K562 (cell line): ENCODE measurements around the gene AJAP1. TPM values are rescaled to one million over a fixed set of nuclear protein-coding genes. Genes with fewer than 3 reads are reported as not detected.

Experiments used
- ATAC-seq: fragments of 200-7000 bp; cut with Tn5 transposase; 3 replicates; pipeline ENCODE4 v1.9.1; 2020; ENCODE audit warnings: moderate library complexity
- BruUV-seq: library from RNA; stranded (reverse); fragments of 400-500 nt; replicated peaks from 2 replicates; lab custom pipeline; 2021; lab: Mats Ljungman, UMichigan
- CTCF ChIA-PET: fragments of 300-600 bp; formaldehyde crosslinking; extraction: SDS; loops from one replicate; lab custom pipeline; 2021; ENCODE audit warnings: low intra/inter-chr PET ratio; lab: Yijun Ruan, JAX
- POLR2A ChIA-PET: fragments of 300-600, 350-650 bp; sonication (Branson Sonifier 250); formaldehyde crosslinking; extraction: SDS; loops from one replicate; lab custom pipeline; 2021; ENCODE audit warnings: antibody characterized with exemption, inconsistent platforms; lab: Yijun Ruan, JAX
- DNase-seq, 4 experiments: peaks; one replicate each; pipeline versions ENCODE4 v3.0.0 to v3.0.0-alpha.2; 2011 to 2018; ENCODE audit warnings: low spot score in 3 of 4, mixed read lengths in 3 of 4; ENCODE audit errors: extremely low read depth in 1 of 4
- FAIRE-seq: peaks from 2 replicates; lab custom pipeline; 2011; peaks lifted over from hg19 to GRCh38; lab: Jason Lieb, UNC
- H2AFZ ChIP-seq: 2 replicates; pipeline ENCODE4 v1.6.0; 2011; ENCODE audit warnings: low read depth, low read length, control low read depth, inconsistent platforms
- H3K27ac ChIP-seq: fragments of 200-600 bp; 3 replicates; pipeline ENCODE4 v1.8.0; 2011; ENCODE audit warnings: low read depth, mild to moderate bottlenecking, control low read depth, inconsistent platforms, low read length, moderate library complexity, mixed read lengths; ENCODE audit errors: extremely low read depth
- H3K27me3 ChIP-seq, 2 experiments: fragments of 300-600 bp in 1 of 2; 2 replicates in 1 of 2; 3 replicates in 1 of 2; pipeline versions ENCODE4 v1.6.0 to v1.8.0; 2011; ENCODE audit warnings: inconsistent platforms in 2 of 2, low read length in 2 of 2, mild to moderate bottlenecking in 1 of 2, mixed read lengths in 1 of 2, moderate library complexity in 1 of 2; ENCODE audit not compliant: control insufficient read depth in 2 of 2, insufficient read depth in 2 of 2
- H3K36me3 ChIP-seq: fragments of 300-600 bp; 3 replicates; pipeline ENCODE4 v1.8.0; 2011; ENCODE audit warnings: mild to moderate bottlenecking, low read length, inconsistent platforms; ENCODE audit not compliant: control insufficient read depth, insufficient read depth
- H3K4me1 ChIP-seq, 2 experiments: fragments of 200-600 bp in 1 of 2; replicated peaks in 1 of 2; 2 replicates in 1 of 2; 3 replicates in 1 of 2; pipeline versions ENCODE4 v1.5.1 to v1.8.0; 2011; ENCODE audit warnings: inconsistent platforms in 2 of 2, low read length in 2 of 2, mild to moderate bottlenecking in 1 of 2, mixed read lengths in 1 of 2, moderate library complexity in 1 of 2; ENCODE audit not compliant: control insufficient read depth in 2 of 2, insufficient read depth in 2 of 2
- H3K4me2 ChIP-seq: 2 replicates; pipeline ENCODE4 v1.6.1; 2011; ENCODE audit warnings: low read length, control low read depth, inconsistent platforms, mixed read lengths; ENCODE audit not compliant: insufficient read depth
- H3K4me3 ChIP-seq: fragments of 200-600 bp; sonication (generic), shearing (Covaris generic); 2 replicates; pipeline ENCODE4 v1.5.1; 2016; ENCODE audit warnings: control low read depth, inconsistent platforms
- H3K79me2 ChIP-seq: fragments of 200-600 bp; 3 replicates; pipeline ENCODE4 v1.8.0; 2011; ENCODE audit warnings: low read length, inconsistent platforms; ENCODE audit not compliant: control insufficient read depth, insufficient read depth
- H3K9ac ChIP-seq, 2 experiments: 2 replicates each; pipeline versions ENCODE4 v1.6.0 to v1.6.1; 2011; ENCODE audit warnings: low read depth in 2 of 2, low read length in 2 of 2, control low read depth in 1 of 2, inconsistent platforms in 1 of 2, mild to moderate bottlenecking in 1 of 2, mixed read lengths in 1 of 2; ENCODE audit not compliant: insufficient read depth in 1 of 2
- H3K9me1 ChIP-seq: one replicate; pipeline ENCODE4 v1.6.0; 2011; ENCODE audit warnings: inconsistent platforms, mild to moderate bottlenecking, low read length, moderate library complexity; ENCODE audit not compliant: control insufficient read depth, insufficient read depth
- H3K9me3 ChIP-seq: replicated peaks from 2 replicates; pipeline ENCODE4 v1.5.1; 2011; ENCODE audit warnings: low read depth, low read length, inconsistent platforms; ENCODE audit not compliant: control insufficient read depth, insufficient read depth
- H4K20me1 ChIP-seq: replicated peaks from 2 replicates; pipeline ENCODE4 v1.6.1; 2011; ENCODE audit warnings: low read length, inconsistent platforms, mixed read lengths; ENCODE audit not compliant: control insufficient read depth, insufficient read depth
- ATF7 ChIP-seq: fragments of 450-650 bp; IDR thresholded peaks from 2 replicates; pipeline ENCODE4 v1.7.1; 2014; ENCODE audit warnings: mild to moderate bottlenecking, moderate library complexity
- CHD1 ChIP-seq: fragments of 200-600 bp; sonication (generic); IDR thresholded peaks from one replicate; pipeline ENCODE4 v1.6.1; 2012; ENCODE audit warnings: mild to moderate bottlenecking, moderate library complexity, low read length, inconsistent platforms
- FOXM1 ChIP-seq, 2 experiments: fragments of 450-650 bp in 1 of 2; sonication (generic) in 1 of 2; formaldehyde crosslinking in 1 of 2; IDR thresholded peaks; 2 replicates each; pipeline versions ENCODE4 v1.6.1 to v1.9.0; 2017 to 2022; ENCODE audit warnings: low read depth in 2 of 2, mild to moderate bottlenecking in 2 of 2, missing genetic modification reagents in 1 of 2, moderate library complexity in 1 of 2
- JUND ChIP-seq, 2 experiments: IDR thresholded peaks; 2 replicates in 1 of 2; 3 replicates in 1 of 2; pipeline ENCODE4 v1.6.1; 2011; ENCODE audit warnings: borderline replicate concordance in 2 of 2, low read depth in 2 of 2, low read length in 2 of 2, improper control_type of control experiment in 1 of 2, missing biosample characterization in 1 of 2, missing genetic modification characterization in 1 of 2, missing genetic modification reagents in 1 of 2
- MCM7 ChIP-seq, 2 experiments: fragments of 450-650 bp; IDR thresholded peaks; 2 replicates each; pipeline ENCODE4 v1.6.1; 2016 to 2018
- POLR2AphosphoS2 ChIP-seq: IDR thresholded peaks from 2 replicates; pipeline ENCODE4 v1.6.1; 2012; ENCODE audit warnings: low read length, improper control_type of control experiment
- PYGO2 ChIP-seq: fragments of 450-650 bp; IDR thresholded peaks from 2 replicates; pipeline ENCODE4 v1.6.1; 2016; ENCODE audit warnings: mild to moderate bottlenecking, missing genetic modification characterization, moderate library complexity, missing compliant biosample characterization
- RAD21 ChIP-seq, 2 experiments: fragments of 250-450 bp in 1 of 2; fragments of 450-650 bp in 1 of 2; sonication (Bioruptor Pico) in 1 of 2; formaldehyde crosslinking in 1 of 2; IDR thresholded peaks in 1 of 2; conservative IDR thresholded peaks in 1 of 2; 2 replicates each; pipeline versions ENCODE4 v1.4.0 to v1.8.0; 2020 to 2022; ENCODE audit warnings: mild to moderate bottlenecking in 2 of 2, moderate library complexity in 1 of 2
- RB1 ChIP-seq: fragments of 450-650 bp; IDR thresholded peaks from 2 replicates; pipeline ENCODE4 v1.6.1; 2017; ENCODE audit warnings: low read depth, mild to moderate bottlenecking
- SMARCE1 ChIP-seq: fragments of 450-650 bp; IDR thresholded peaks from 2 replicates; pipeline ENCODE4 v1.7.1; 2016; ENCODE audit warnings: mild to moderate bottlenecking
- TFAP4 ChIP-seq: sonication (generic); formaldehyde crosslinking; IDR thresholded peaks from 2 replicates; pipeline ENCODE4 v1.8.0; 2022; ENCODE audit warnings: missing genetic modification reagents, mild to moderate bottlenecking, moderate library complexity, borderline replicate concordance
- TGIF2 ChIP-seq: sonication (generic); formaldehyde crosslinking; IDR thresholded peaks from 2 replicates; pipeline ENCODE4 v1.8.1; 2022; ENCODE audit warnings: mild to moderate bottlenecking, missing genetic modification reagents, moderate library complexity
- USF1 ChIP-seq: sonication (generic); formaldehyde crosslinking; IDR thresholded peaks from 2 replicates; pipeline ENCODE4 v1.9.0; 2022; ENCODE audit warnings: mild to moderate bottlenecking, missing genetic modification reagents
- ZKSCAN1 ChIP-seq: fragments of 150-350 bp; IDR thresholded peaks from 2 replicates; pipeline ENCODE4 v1.6.1; 2016; ENCODE audit warnings: low read depth, low read length
- ZNF354B ChIP-seq: fragments of 250-450 bp; sonication (Bioruptor Pico); IDR thresholded peaks from 2 replicates; pipeline ENCODE4 v1.4.0; 2020
- ZNF561 ChIP-seq: fragments of 450-650 bp; formaldehyde crosslinking; conservative IDR thresholded peaks from 2 replicates; pipeline ENCODE4 v1.4.0; 2020; ENCODE audit warnings: mild to moderate bottlenecking, moderate library complexity
- ZNF76 ChIP-seq: fragments of 250-450 bp; sonication (Bioruptor Pico); IDR thresholded peaks from 2 replicates; pipeline ENCODE4 v1.4.0; 2020; ENCODE audit warnings: mild to moderate bottlenecking, moderate library complexity, borderline replicate concordance
- whole genome bisulfite sequencing: fragments of 100-300 bp; shearing (Covaris generic); methylation state at CpG from one replicate; pipeline ENCODE4 v1.1.6; 2016; ENCODE audit warnings: low coverage, mixed read lengths; ENCODE audit not compliant: insufficient coverage; ENCODE audit errors: missing lambda C conversion rate; 5-methylcytosine and 5-hydroxymethylcytosine counted together
- in situ Hi-C: fragments of 300-500 bp; cut with MboI; formaldehyde crosslinking; loops from 4 replicates; pipeline ENCODE4 v1.15.0; 2018; ENCODE audit warnings: inconsistent platforms, mixed read lengths
- intact Hi-C: fragments of 100-400 bp; cut with micrococcal nuclease; formaldehyde crosslinking; loops from 2 replicates; pipeline ENCODE4 v1.14.2; 2022
- polyA plus RNA-seq, 8 experiments: library from polyadenylated mRNA; depleted of rRNA in 4 of 8; stranded (reverse) in 5 of 8; unstranded in 3 of 8; fragments of >200 nt; fragmentation: Nextera tagmentation in 2 of 8; fragmentation: Illumina TruSeq in 1 of 8; extraction: Ambion mirVana in 2 of 8; extraction: Trizol in 1 of 8; gene quantifications; 2 replicates each; pipeline versions ENCODE4 v1.2.1 to v1.2.3, GENCODE V29; 2011 to 2014; ENCODE audit warnings: inconsistent platforms in 1 of 8, missing spikeins in 1 of 8
- total RNA-seq, 7 experiments: library from RNA; depleted of rRNA in 6 of 7; stranded (reverse); fragments of >200 nt in 6 of 7; fragmentation: Illumina TruSeq in 2 of 7; extraction: Trizol in 2 of 7; gene quantifications; 2 replicates each; pipeline versions ENCODE4 v1.2.1 to v1.2.3, GENCODE V29; 2011 to 2021; ENCODE audit warnings: low replicate concordance in 1 of 7

AJAP1 gene
- total and polyA plus RNA-seq, 9 of the 15 experiments (the other 6 are each of a cell fraction or from before 2014, with no cell fraction given): not detected

- no peak overlapping the region for H3K4me3 ChIP-seq
- DNase-seq (no peak), FAIRE-seq (no peak)
- POLR2A ChIA-PET: interaction anchor here (0.6 kb wide), 1 partner anchor 99 kb away, joined by 3 read pairs; no protein-coding TSS in a partner anchor
- H3K27ac ChIP-seq: no peak overlapping the region
- no peaks in the 10 kb centered on the region; the same call in 1 of the 2 replicates for H4K20me1 ChIP-seq
- H3K4me2 ChIP-seq: no peak overlapping the region
- peaks cover 0 to 54% of the 10 kb centered on the region in 2 experiments; a peak in 3 of 5 replicates for H3K27me3 ChIP-seq
- H3K36me3 ChIP-seq: no peaks in the 10 kb centered on the region
- H3K9me3 ChIP-seq: no peaks in the 10 kb centered on the region
- no peak overlapping the region for H3K9ac ChIP-seq
- WGBS: 1% methylated on average over 8 of the region's 8 CpGs
- CTCF ChIA-PET: no interaction called here
- intact Hi-C loops: no loop called here
- TF ChIP-seq ZNF76 (CRISPR knock-in tag) (no peak), FOXM1 (IDR thresholded peaks at IDR 0.05; ENCODE audit: low read depth) (no peak), FOXM1 (CRISPR knock-in tag; IDR thresholded peaks at IDR 0.05; ENCODE audit: low read depth) (no peak), TGIF2 (CRISPR knock-in tag) (no peak), TFAP4 (CRISPR knock-in tag) (no peak), USF1 (CRISPR knock-in tag) (no peak), ZNF561 (CRISPR knock-in tag) (no peak), POLR2AphosphoS2 (no peak), SMARCE1 (no peak), PYGO2 (tag) (no peak), CHD1 (no peak), RB1 (no peak), ZNF354B (CRISPR knock-in tag) (no peak), RAD21 (CRISPR knock-in tag; conservative IDR thresholded peaks at IDR 0.05 in 1 of 2, IDR thresholded peaks at IDR 0.05 in 1 of 2) (no peak), JUND (IDR thresholded peaks at IDR 0.05; ENCODE audit: borderline replicate concordance, low read depth, low read length) (no peak), JUND (tag; IDR thresholded peaks at IDR 0.05; ENCODE audit: borderline replicate concordance, low read depth, low read length) (no peak), ATF7 (no peak), ZKSCAN1 (no peak), MCM7 (IDR thresholded peaks at IDR 0.05) (no peak)
- TF ChIP-seq, all 486 proteins: peak for 0
- Histone ChIP-seq H3K79me2 (no peaks in the 10 kb centered on the region), H3K9me1 (peaks cover 4% of the 10 kb centered on the region), H2AFZ (no peak overlapping the region), H3K4me1 (no peaks in the 10 kb centered on the region; a peak in 1 of 5 replicates)
- no TSS peak for BruUV-seq
- no peak for ATAC-seq
- in situ Hi-C loops: no loop called here
Observed at GRCh38 chr1:4724695-4725250, 70.4 kb downstream of the AJAP1 start.
